Activated CD4-positive, alpha-beta T cell treated with anti-CD3 and anti-CD28 coated beads, Interleukin-2, amount 10 ng/mL, durations not matched to agents 7 days and 5 days (primary cell): ENCODE results near the gene IQCH. TPM values are rescaled to one million over a fixed set of nuclear protein-coding genes. Genes with fewer than 3 reads are reported as not detected.
"Not testable (repeated sequence)": the region's sequence is repeated elsewhere in the genome, so short reads cannot be mapped to it uniquely, and the experiment has no call there.

Source experiments
- CTCF ChIA-PET: fragments of 350-600 bp; sonication (Branson Sonifier 250); formaldehyde crosslinking; loops from one replicate; lab custom pipeline; 2021; ENCODE audit warnings: antibody characterized with exemption; lab: Charles Lee
- POLR2A ChIA-PET: fragments of 350-600 bp; sonication (Branson Sonifier 250); formaldehyde crosslinking; loops from one replicate; lab custom pipeline; 2021; ENCODE audit warnings: antibody characterized with exemption; lab: Charles Lee
- DNase-seq: peaks from one replicate; pipeline ENCODE4 v3.0.0-alpha.2; 2020
- H3K27ac Mint-ChIP-seq: one replicate; pipeline ENCODE4 v1.8.0; 2021; ENCODE audit warnings: mild to moderate bottlenecking, moderate library complexity, mixed read lengths
- H3K27me3 Mint-ChIP-seq: one replicate; pipeline ENCODE4 v1.8.0; 2021; ENCODE audit warnings: mixed read lengths
- H3K36me3 Mint-ChIP-seq: one replicate; pipeline ENCODE4 v1.8.0; 2021; ENCODE audit warnings: low read depth, mixed read lengths
- H3K4me1 Mint-ChIP-seq: one replicate; pipeline ENCODE4 v1.8.0; 2021; ENCODE audit warnings: mixed read lengths
- H3K4me3 Mint-ChIP-seq: one replicate; pipeline ENCODE4 v1.8.0; 2021; ENCODE audit warnings: mild to moderate bottlenecking, moderate library complexity, mixed read lengths
- H3K9me3 Mint-ChIP-seq: one replicate; pipeline ENCODE4 v1.8.0; 2021; ENCODE audit warnings: mixed read lengths
- total RNA-seq, 2 experiments: library from RNA; stranded (reverse); gene quantifications; one replicate each; pipeline ENCODE4 v1.2.3, GENCODE V29; 2021

Gene IQCH
- total RNA-seq, 2 experiments from 2014 or later = 0.77 to 0.89 TPM

DNA sequence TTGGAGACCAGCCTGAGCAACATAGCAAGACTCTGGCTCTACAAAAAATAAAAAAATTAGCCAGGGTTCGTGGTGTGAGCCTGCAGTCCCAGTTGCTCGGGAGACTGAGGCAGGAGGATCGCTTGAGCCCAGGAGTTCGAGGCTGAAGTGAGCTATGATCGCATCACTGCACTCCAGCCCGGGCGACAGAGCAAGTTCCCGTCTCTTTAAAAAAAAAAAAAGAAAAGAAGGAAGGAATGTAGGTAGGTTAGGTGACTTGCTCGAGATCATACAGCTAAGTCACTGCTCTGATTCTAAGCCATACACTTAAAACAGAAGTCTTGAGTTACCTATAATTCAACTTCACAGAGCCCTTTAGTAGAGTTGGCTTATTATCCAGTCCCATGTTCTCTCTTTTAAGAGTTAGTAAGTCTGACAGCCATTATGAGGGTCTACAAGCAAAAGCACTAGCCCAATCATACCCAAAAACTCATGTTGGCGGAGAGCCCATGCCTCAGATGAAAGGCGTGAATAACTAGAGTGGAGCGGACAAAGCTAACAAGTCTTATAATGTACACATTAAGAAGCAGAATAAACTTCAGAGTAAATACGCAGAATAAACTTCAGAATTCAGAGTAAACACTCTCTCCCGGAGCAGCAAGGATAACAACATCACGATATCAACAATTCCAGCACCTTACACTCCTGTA lies 893 bp upstream of the IQCH start:
- Mint-ChIP-seq H3K27ac (peak overlapping the region; percentile 97), H3K36me3 (peaks cover 18% of the 10 kb centered on the region), H3K9me3 (no peaks in the 10 kb centered on the region), H3K4me1 (peaks cover 41% of the 10 kb centered on the region), H3K27me3 (peaks cover 8% of the 10 kb centered on the region), H3K4me3 (peak overlapping the region; percentile 100)
- no peak for DNase-seq
- ChIA-PET CTCF (interaction anchor here (0.6 to 1.1 kb wide), 3 partner anchors 185 to 428 kb away, joined by 3 read pairs; no protein-coding TSS in a partner anchor), POLR2A (no interaction called here)

DNA sequence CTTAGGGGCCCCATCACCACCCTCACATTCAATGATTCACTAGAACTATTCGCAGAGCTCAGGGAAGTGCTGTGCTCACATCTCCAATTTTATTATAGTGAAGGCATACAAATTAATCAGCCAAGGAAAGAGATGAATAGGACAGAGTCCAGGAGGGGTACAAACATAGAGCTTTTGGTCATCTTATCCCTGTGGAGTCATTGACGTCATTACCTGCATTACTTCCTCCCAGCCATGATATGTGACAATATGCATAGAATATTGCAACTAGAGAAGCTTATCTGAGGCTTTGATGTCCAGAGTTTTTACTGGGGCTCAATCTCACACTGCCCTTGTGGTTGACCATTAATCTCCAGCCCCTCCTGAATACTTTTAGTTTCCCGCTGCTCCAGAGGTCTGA lies 1.5 kb downstream of the IQCH start:
- no peak for DNase-seq
- POLR2A ChIA-PET = no interaction called here
- H3K4me1 Mint-ChIP-seq = peaks cover 37% of the 10 kb centered on the region
- H3K9me3 Mint-ChIP-seq = no peaks in the 10 kb centered on the region
- peaks cover 8% of the 10 kb centered on the region for H3K27me3 Mint-ChIP-seq
- H3K4me3 Mint-ChIP-seq = peak overlapping the region; percentile 38
- CTCF ChIA-PET = interaction anchor here (0.6 kb wide), 1 partner anchor 230 kb away, joined by 3 read pairs; no protein-coding TSS in a partner anchor
- peak overlapping the region; percentile 58 for H3K27ac Mint-ChIP-seq
- H3K36me3 Mint-ChIP-seq = peaks cover 9% of the 10 kb centered on the region

DNA sequence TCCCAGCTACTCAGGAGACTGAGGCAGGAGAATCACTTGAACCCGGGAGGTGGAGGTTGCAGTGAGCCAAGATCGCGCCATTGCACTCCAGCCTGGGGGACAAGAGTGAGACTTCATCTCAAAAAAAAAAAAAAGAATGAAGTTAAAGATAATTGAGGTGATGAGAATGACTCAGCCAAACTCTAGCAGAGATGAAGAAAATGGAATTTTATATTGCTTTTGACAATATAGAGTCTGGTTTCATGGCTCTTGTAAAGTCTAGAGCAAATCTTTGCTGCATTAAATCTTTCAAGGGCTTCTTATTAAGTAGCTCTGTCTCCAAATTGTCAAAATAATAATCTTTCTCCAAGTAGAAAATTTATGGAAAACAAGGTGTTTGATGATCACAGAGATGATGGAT lies 3.8 kb downstream of the IQCH start:
- H3K27ac Mint-ChIP-seq, POLR2A ChIA-PET, DNase-seq, H3K9me3 Mint-ChIP-seq, H3K4me3 Mint-ChIP-seq, H3K27me3 Mint-ChIP-seq, H3K36me3 Mint-ChIP-seq: not testable (repeated sequence)
- CTCF ChIA-PET = interaction anchor here (0.5 kb wide), 1 partner anchor 799 kb away, joined by 4 read pairs; no protein-coding TSS in a partner anchor
- peaks cover 18% of the 10 kb centered on the region for H3K4me1 Mint-ChIP-seq

DNA sequence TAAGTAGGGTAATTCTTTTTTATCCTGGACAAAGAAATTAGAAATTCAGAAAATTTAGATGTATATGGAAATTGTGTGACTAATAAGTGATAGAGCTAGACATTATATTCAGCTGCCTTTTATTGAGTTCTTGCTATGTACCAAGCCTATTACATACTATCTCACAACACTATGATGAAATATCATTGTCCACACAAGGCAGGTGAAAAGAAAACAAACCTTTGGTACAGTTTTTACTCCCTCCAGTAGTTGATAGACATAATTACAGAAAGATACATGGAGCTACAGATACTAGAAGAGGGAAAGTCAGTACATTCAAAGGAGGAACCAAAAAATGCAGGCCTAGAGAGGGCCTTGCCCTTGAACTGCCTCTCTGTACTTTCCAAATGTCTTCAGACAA lies 4.8 kb downstream of the IQCH start:
- no peak for DNase-seq
- no peaks in the 10 kb centered on the region for H3K9me3 Mint-ChIP-seq
- POLR2A ChIA-PET = no interaction called here
- no peaks in the 10 kb centered on the region for H3K36me3 Mint-ChIP-seq
- H3K27me3 Mint-ChIP-seq = peaks cover 8% of the 10 kb centered on the region
- peaks cover 13% of the 10 kb centered on the region for H3K4me1 Mint-ChIP-seq
- CTCF ChIA-PET = interaction anchor here (0.7 kb wide), 1 partner anchor 22 kb away, joined by 3 read pairs; no protein-coding TSS in a partner anchor
- H3K4me3 Mint-ChIP-seq = no peak overlapping the region
- H3K27ac Mint-ChIP-seq = no peak overlapping the region

DNA sequence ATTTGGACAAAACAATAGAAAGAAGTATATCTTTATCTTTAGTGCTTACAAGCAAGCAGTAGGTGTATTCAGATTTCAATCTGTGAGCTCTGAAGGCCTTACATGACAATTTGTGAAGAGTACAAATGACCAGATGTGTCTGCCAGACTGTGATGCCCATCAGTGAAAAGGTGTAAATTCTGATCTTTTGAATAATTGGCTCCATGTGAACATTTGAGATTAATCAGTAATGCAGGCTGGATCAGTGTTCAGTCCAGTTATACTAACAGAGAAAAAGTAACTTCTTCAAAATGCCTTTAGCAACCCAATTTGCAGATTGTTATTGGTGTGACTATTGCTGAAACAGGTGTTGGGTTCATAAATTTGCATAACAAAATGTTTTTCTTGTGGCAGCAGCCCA lies 5.2 kb downstream of the IQCH start:
- ChIA-PET CTCF (interaction anchor here (0.5 kb wide), 2 partner anchors 58 to 225 kb away, joined by 3 read pairs; no protein-coding TSS in a partner anchor), POLR2A (no interaction called here)
- Mint-ChIP-seq H3K9me3 (no peaks in the 10 kb centered on the region), H3K36me3 (no peaks in the 10 kb centered on the region), H3K4me3 (no peak overlapping the region), H3K27ac (no peak overlapping the region), H3K27me3 (peaks cover 8% of the 10 kb centered on the region), H3K4me1 (peaks cover 12% of the 10 kb centered on the region)
- DNase-seq = no peak

DNA sequence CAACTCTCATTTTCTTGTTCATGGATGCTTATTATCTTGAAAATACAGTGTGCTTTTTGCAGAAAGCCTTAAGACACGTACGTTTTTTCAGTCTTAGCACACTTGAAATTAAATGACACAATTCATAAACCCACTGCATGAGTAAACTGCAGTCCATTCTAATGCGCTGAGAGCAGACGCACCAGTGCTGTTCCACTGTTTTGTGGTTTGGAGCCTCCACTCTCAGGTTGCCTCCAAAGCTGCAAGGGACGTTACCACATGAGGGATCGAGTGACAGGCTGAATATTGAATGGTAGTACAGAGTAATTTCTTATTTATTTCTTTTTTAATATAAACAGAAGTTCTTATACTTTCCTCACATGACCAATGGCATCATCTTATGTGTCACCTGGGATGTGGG lies 12.3 kb downstream of the IQCH start:
- H3K27me3 Mint-ChIP-seq = peaks cover 11% of the 10 kb centered on the region
- H3K4me3 Mint-ChIP-seq = no peak overlapping the region
- H3K4me1 Mint-ChIP-seq = peaks cover 11% of the 10 kb centered on the region
- no peaks in the 10 kb centered on the region for H3K36me3 Mint-ChIP-seq
- ChIA-PET CTCF (no interaction called here), POLR2A (no interaction called here)
- H3K9me3 Mint-ChIP-seq = no peaks in the 10 kb centered on the region
- no peak for DNase-seq
- H3K27ac Mint-ChIP-seq = no peak overlapping the region

DNA sequence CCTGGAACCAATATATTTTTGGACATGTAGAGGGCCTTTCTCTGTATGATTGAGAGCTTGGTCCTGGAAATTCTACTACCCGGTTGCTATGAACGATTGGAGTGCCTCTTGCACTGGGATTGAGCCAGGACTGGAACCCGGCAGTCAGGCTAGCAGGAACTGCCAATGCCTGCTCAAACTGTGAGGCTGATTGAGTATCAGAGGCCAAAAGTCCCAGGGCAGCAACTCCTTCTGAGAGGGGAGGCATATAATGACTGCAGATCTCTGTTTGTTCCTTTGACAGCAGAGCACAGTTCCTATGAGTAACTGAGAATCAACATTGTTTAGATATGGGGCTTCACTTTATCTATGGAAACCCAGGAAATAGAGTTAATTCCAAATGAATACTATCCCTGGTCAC lies 12.9 kb downstream of the IQCH start:
- H3K36me3 Mint-ChIP-seq = no peaks in the 10 kb centered on the region
- H3K4me3 Mint-ChIP-seq = no peak overlapping the region
- H3K4me1 Mint-ChIP-seq = peaks cover 11% of the 10 kb centered on the region

DNA sequence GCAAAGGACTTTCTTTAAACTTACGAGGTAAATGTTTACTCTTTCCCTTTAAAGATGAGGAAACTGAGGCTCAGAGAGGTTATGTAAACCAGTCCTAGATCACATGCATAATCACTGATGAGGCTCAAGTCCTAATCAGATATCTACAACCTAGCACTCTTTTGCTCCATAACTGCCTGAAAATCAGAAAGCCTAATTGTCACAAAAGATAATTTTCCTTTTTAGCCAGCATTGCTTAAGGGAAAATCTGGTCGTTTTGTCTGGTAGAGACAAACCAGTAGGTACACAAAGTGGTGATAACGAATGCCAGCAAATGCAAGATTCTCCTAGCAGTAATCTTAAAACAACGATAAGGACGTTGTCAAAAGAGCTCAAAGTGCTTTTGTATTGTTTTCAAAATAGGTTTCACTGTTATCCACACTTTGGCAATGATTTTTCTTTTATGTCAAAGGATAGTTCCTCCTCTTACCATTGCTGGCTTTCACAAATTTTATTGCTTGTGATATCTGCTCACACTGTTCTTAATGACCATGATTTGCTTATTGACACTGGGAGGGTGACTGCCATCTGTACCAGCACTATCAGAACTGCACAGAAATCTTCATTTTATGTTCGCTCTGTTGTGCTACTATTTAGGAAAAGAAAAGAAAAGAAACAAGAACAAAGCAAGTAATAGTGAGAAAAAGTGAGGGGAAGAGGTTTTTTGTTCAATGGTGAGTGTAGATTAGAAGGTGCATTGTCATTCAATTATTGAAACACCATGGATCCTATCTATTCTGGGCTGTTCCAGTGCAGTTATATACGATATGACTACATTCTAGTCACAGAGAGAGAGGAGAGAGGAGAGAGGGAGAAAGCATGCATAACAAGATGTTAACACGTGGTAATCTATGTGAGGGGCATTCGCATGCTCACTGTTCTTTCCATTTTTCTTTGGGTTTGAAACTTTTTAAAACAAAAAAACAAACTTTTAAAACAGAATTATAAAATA lies 13.7 kb downstream of the IQCH start:
- ChIA-PET CTCF (no interaction called here), POLR2A (no interaction called here)
- H3K4me3 Mint-ChIP-seq = no peak overlapping the region
- H3K9me3 Mint-ChIP-seq = no peaks in the 10 kb centered on the region
- peaks cover 11% of the 10 kb centered on the region for H3K4me1 Mint-ChIP-seq
- H3K27me3 Mint-ChIP-seq = peaks cover 14% of the 10 kb centered on the region
- no peak overlapping the region for H3K27ac Mint-ChIP-seq
- H3K36me3 Mint-ChIP-seq = no peaks in the 10 kb centered on the region
- DNase-seq = no peak

More for the DNA sequence above, 12.9 kb downstream of the IQCH start:
- CTCF ChIA-PET = no interaction called here
- no peaks in the 10 kb centered on the region for H3K9me3 Mint-ChIP-seq
- no peak overlapping the region for H3K27ac Mint-ChIP-seq
- DNase-seq = no peak
- POLR2A ChIA-PET = no interaction called here
- H3K27me3 Mint-ChIP-seq = peaks cover 13% of the 10 kb centered on the region

DNA sequence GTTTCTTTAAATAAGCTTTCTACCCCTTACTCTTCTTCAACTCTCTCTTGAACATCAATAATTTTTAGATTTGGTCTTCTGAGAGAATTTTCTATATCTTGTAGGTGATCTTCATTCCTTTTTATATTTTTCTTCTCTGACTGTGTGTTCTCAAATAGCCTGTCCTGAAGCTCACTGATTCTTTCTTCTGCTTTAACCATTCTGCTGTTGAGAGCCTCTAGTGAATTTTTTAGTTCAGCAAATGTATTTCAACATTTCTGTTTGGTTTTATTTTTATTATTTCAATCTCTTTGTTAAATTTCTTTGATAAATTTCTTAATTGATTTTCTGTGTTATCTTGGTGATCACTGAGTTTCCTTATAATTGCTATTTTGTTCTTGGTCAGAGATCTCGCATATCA lies 19.6 kb downstream of the IQCH start:
- ChIA-PET CTCF (interaction anchor here (0.6 kb wide), 1 partner anchor 105 kb away, joined by 3 read pairs; no protein-coding TSS in a partner anchor), POLR2A (no interaction called here)
- Mint-ChIP-seq H3K36me3 (peaks cover 1% of the 10 kb centered on the region), H3K27ac (no peak overlapping the region), H3K27me3 (peaks cover 18% of the 10 kb centered on the region), H3K4me3 (no peak overlapping the region), H3K9me3 (peaks cover 7% of the 10 kb centered on the region), H3K4me1 (no peaks in the 10 kb centered on the region)
- no peak for DNase-seq

DNA sequence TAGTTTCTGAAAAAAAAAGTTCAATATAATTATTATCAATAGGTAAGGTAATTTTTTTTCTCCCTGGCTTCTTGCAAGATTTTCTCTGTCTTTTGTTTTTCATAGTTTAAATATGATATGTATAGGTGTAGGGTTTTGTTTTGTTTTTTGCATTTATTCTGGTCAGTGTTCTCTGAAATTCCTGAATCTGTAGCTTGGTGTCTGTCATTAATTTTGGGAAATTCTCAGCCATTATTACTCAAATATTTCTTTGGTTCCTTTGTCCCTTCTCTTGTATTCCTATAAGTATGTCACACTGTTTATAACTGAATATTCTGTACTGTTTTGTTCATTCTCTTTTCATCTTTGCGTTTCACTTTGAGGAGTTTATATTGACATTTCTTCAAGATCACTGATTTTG lies 22.1 kb downstream of the IQCH start:
- CTCF ChIA-PET = no interaction called here

DNA sequence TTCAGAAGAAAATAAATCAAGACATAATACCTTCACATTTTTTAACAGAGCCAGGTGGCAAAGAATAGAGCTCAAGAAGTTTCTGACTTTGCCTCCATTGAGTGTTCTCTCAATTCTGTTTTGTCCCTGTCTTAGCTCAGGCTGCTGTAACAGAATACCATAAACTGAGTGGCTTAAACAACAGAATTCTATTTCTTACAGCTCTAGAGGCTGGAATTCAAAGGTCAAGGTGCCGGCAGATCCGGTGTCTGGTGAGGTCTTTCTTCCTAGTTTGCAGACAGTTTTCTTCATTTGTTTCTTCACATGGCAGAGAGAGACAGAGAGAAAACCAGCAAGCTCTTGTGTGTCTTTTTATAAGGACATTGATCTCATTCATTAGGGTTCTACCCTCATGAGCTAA lies 25.6 kb downstream of the IQCH start:
- ChIA-PET CTCF (interaction anchor here (1.9 kb wide), 1 partner anchor 10 kb away, joined by 4 read pairs; no protein-coding TSS in a partner anchor), POLR2A (no interaction called here)
- no peak for DNase-seq
- no peaks in the 10 kb centered on the region for H3K36me3 Mint-ChIP-seq
- H3K9me3 Mint-ChIP-seq = no peaks in the 10 kb centered on the region
- H3K4me1 Mint-ChIP-seq = no peaks in the 10 kb centered on the region
- no peak overlapping the region for H3K27ac Mint-ChIP-seq
- peaks cover 16% of the 10 kb centered on the region for H3K27me3 Mint-ChIP-seq
- no peak overlapping the region for H3K4me3 Mint-ChIP-seq

More for the DNA sequence above, 22.1 kb downstream of the IQCH start:
- Mint-ChIP-seq H3K27ac (no peak overlapping the region), H3K4me3 (no peak overlapping the region), H3K27me3 (peaks cover 13% of the 10 kb centered on the region), H3K9me3 (peaks cover 7% of the 10 kb centered on the region), H3K4me1 (no peaks in the 10 kb centered on the region), H3K36me3 (peaks cover 1% of the 10 kb centered on the region)
- POLR2A ChIA-PET = no interaction called here
- no peak for DNase-seq

DNA sequence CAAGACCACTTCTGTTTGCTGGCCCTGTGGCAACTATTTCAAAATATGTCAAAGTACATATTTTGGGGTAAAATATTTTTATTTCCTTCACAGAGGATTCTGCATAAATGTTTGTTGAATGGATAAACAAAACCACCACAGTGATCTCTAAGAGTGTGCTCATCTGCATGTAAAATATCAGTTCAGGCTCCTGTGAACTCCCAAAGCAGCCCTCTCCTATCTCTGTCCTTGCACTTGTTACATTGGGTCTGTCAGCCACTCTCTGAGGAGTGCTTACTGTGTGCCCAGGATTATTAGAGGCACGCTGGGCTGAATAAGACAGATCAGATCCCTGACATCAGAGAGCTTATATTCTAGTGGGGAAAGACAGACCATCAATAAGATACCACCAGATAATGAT lies 27.1 kb downstream of the IQCH start:
- ChIA-PET CTCF (interaction anchor here (0.6 to 1.9 kb wide), 2 partner anchors 8 to 23 kb away, joined by 3 to 4 read pairs; no protein-coding TSS in a partner anchor), POLR2A (no interaction called here)
- Mint-ChIP-seq H3K36me3 (no peaks in the 10 kb centered on the region), H3K4me1 (no peaks in the 10 kb centered on the region), H3K9me3 (peaks cover 3% of the 10 kb centered on the region), H3K4me3 (no peak overlapping the region), H3K27ac (no peak overlapping the region), H3K27me3 (peaks cover 20% of the 10 kb centered on the region)
- no peak for DNase-seq

DNA sequence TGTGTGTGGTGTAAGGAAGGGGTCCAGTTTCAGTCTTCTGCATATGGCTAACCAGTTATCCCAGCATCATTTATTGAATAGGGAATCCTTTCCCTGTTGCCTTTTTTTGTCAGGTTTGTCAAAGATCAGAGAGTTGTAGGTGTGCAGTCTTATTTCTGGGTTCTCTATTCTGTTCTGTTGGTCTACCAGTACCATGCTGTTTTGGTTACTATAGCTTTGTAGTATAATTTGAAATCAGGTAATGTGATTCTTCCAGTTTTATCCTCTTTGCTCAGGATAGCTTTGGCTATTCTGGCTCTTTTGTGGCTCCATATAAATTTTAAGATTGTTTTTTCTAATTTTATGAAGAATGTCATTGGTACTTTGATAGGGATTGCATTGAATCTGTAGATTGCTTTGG lies 31.0 kb downstream of the IQCH start:
- H3K27ac Mint-ChIP-seq, H3K4me3 Mint-ChIP-seq, H3K9me3 Mint-ChIP-seq, POLR2A ChIA-PET, H3K36me3 Mint-ChIP-seq, DNase-seq, H3K4me1 Mint-ChIP-seq, CTCF ChIA-PET: not testable (repeated sequence)
- peaks cover 14% of the 10 kb centered on the region for H3K27me3 Mint-ChIP-seq
